Measurements from ENCODE around the gene SIN3B. TPM values are rescaled to one million over a fixed set of nuclear protein-coding genes. Genes with fewer than 3 reads are reported as not detected.

SIN3B gene
- total RNA-seq, 1 experiment from 2014 or later = 18.8 TPM

DNA sequence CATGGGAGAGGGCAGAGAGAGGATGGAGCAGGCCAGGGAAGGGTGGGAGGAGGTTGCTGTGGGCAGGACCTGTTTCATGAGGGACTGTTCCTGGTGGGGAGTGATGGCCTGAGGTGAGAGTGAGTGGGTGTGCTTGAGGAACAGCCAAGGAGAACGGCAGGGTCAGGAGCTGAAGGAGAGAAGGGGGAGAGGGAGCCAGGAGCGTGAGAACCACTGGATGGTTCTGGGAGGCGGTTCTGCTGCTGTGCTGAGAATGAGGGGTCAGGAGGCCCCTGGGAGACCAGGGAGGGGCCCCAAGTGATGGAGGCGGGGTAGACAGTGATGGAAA lies 7.8 kb downstream of the SIN3B start:
- no peaks in the 10 kb centered on the region for H3K27me3 ChIP-seq (replicated peaks)
- DNase-seq (ENCODE audit: low read depth in 1 of 2, low spot score in 2 of 2) = no peak
- H3K36me3 ChIP-seq = peaks cover 86% of the 10 kb centered on the region
- H3K9me3 ChIP-seq (replicated peaks) = no peaks in the 10 kb centered on the region
- peaks cover 18% of the 10 kb centered on the region for H3K4me1 ChIP-seq (replicated peaks)
- H3K27ac ChIP-seq = no peak overlapping the region
- H3K4me3 ChIP-seq = no peak overlapping the region

- Histone ChIP-seq H3K4me3 (no peak overlapping the region), H3K9me3 (replicated peaks) (no peaks in the 10 kb centered on the region), H3K36me3 (peaks cover 97% of the 10 kb centered on the region), H3K27ac (no peak overlapping the region), H3K27me3 (replicated peaks) (no peaks in the 10 kb centered on the region), H3K4me1 (replicated peaks) (peaks cover 10% of the 10 kb centered on the region)
- no peak for DNase-seq (ENCODE audit: low read depth in 1 of 2, low spot score in 2 of 2)
Measured at GRCh38 chr19:16841391-16841926, 12.3 kb downstream of the SIN3B start.

- Histone ChIP-seq H3K4me3 (no peak overlapping the region), H3K4me1 (replicated peaks) (peaks cover 27% of the 10 kb centered on the region), H3K9me3 (replicated peaks) (no peaks in the 10 kb centered on the region), H3K27me3 (replicated peaks) (no peaks in the 10 kb centered on the region), H3K36me3 (peaks cover 96% of the 10 kb centered on the region), H3K27ac (no peak overlapping the region)
- no peak for DNase-seq (ENCODE audit: low read depth in 1 of 2, low spot score in 2 of 2)
Measured at GRCh38 chr19:16846901-16847300, 17.7 kb downstream of the SIN3B start.

GRCh38 chr19:16847430-16847829 lies 18.2 kb downstream of the SIN3B start:
- H3K36me3 ChIP-seq = peaks cover 96% of the 10 kb centered on the region
- H3K27ac ChIP-seq = no peak overlapping the region
- no peaks in the 10 kb centered on the region for H3K27me3 ChIP-seq (replicated peaks)
- no peak overlapping the region for H3K4me3 ChIP-seq
- peaks cover 27% of the 10 kb centered on the region for H3K4me1 ChIP-seq (replicated peaks)
- H3K9me3 ChIP-seq (replicated peaks) = no peaks in the 10 kb centered on the region
- no peak for DNase-seq (ENCODE audit: low read depth in 1 of 2, low spot score in 2 of 2)

DNA sequence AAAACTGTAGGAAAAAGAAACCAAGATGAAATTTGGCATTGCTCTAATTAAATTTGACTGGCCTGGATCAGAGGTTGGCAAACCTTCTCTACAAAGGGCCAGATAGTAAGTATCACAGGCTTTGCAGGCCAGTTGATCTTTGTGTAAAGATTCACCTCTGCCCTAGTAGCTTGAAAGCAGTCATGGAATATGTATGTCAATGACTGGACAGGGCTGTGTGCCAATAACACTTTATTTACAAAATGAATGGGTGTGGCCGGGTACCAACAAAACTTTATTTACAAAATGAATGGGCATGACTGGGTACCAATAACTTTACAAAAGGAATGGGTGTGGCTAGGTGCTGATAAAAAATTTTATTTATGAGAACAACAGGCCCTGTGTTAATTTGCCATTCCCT lies 20.0 kb downstream of the SIN3B start:
- peak overlapping the region; percentile 3; the same call in 1 of the 2 replicates for H3K27ac ChIP-seq
- H3K9me3 ChIP-seq (replicated peaks) = no peaks in the 10 kb centered on the region
- DNase-seq (ENCODE audit: low read depth in 1 of 2, low spot score in 2 of 2) = peak in 1 of 2 experiments; percentile 15
- H3K4me1 ChIP-seq (replicated peaks) = peaks cover 27% of the 10 kb centered on the region
- H3K36me3 ChIP-seq = peaks cover 96% of the 10 kb centered on the region
- no peaks in the 10 kb centered on the region for H3K27me3 ChIP-seq (replicated peaks)
- H3K4me3 ChIP-seq = no peak overlapping the region

GRCh38 chr19:16850133-16850532 lies 20.9 kb downstream of the SIN3B start:
- H3K9me3 ChIP-seq (replicated peaks) = no peaks in the 10 kb centered on the region
- H3K4me1 ChIP-seq (replicated peaks) = peaks cover 27% of the 10 kb centered on the region
- H3K27ac ChIP-seq = peak overlapping the region; percentile 26
- no peak overlapping the region for H3K4me3 ChIP-seq
- H3K36me3 ChIP-seq = peaks cover 95% of the 10 kb centered on the region
- H3K27me3 ChIP-seq (replicated peaks) = no peaks in the 10 kb centered on the region
- peak in 1 of 2 experiments; percentile 13 for DNase-seq (ENCODE audit: low read depth in 1 of 2, low spot score in 2 of 2)

GRCh38 chr19:16851031-16851712 lies 22.0 kb downstream of the SIN3B start:
- Histone ChIP-seq H3K4me3 (no peak overlapping the region), H3K27me3 (replicated peaks) (no peaks in the 10 kb centered on the region), H3K27ac (peak overlapping the region; percentile 26; the same call in 1 of the 2 replicates), H3K36me3 (peaks cover 93% of the 10 kb centered on the region), H3K4me1 (replicated peaks) (peaks cover 27% of the 10 kb centered on the region), H3K9me3 (replicated peaks) (no peaks in the 10 kb centered on the region)
- DNase-seq (ENCODE audit: low read depth in 1 of 2, low spot score in 2 of 2) = peak in 1 of 2 experiments; percentile 29

GRCh38 chr19:16853066-16853465 lies 23.9 kb downstream of the SIN3B start:
- peaks cover 27% of the 10 kb centered on the region for H3K4me1 ChIP-seq (replicated peaks)
- peaks cover 80% of the 10 kb centered on the region for H3K36me3 ChIP-seq
- no peaks in the 10 kb centered on the region for H3K27me3 ChIP-seq (replicated peaks)
- H3K4me3 ChIP-seq = no peak overlapping the region
- DNase-seq (ENCODE audit: low read depth in 1 of 2, low spot score in 2 of 2) = no peak
- H3K27ac ChIP-seq = no peak overlapping the region
- no peaks in the 10 kb centered on the region for H3K9me3 ChIP-seq (replicated peaks)

- Histone ChIP-seq H3K27ac (no peak overlapping the region), H3K4me3 (no peak overlapping the region), H3K36me3 (peaks cover 62% of the 10 kb centered on the region), H3K4me1 (replicated peaks) (peaks cover 2% of the 10 kb centered on the region), H3K27me3 (replicated peaks) (no peaks in the 10 kb centered on the region), H3K9me3 (replicated peaks) (no peaks in the 10 kb centered on the region)
- no peak for DNase-seq (ENCODE audit: low read depth in 1 of 2, low spot score in 2 of 2)
Measured at GRCh38 chr19:16856091-16856490, 26.9 kb downstream of the SIN3B start.

GRCh38 chr19:16859626-16860025 lies 30.4 kb downstream of the SIN3B start:
- H3K27ac ChIP-seq = no peak overlapping the region
- no peaks in the 10 kb centered on the region for H3K4me1 ChIP-seq (replicated peaks)
- H3K4me3 ChIP-seq = no peak overlapping the region
- H3K9me3 ChIP-seq (replicated peaks) = no peaks in the 10 kb centered on the region
- H3K36me3 ChIP-seq = peaks cover 56% of the 10 kb centered on the region
- no peaks in the 10 kb centered on the region for H3K27me3 ChIP-seq (replicated peaks)
- no peak for DNase-seq (ENCODE audit: low read depth in 1 of 2, low spot score in 2 of 2)

DNA sequence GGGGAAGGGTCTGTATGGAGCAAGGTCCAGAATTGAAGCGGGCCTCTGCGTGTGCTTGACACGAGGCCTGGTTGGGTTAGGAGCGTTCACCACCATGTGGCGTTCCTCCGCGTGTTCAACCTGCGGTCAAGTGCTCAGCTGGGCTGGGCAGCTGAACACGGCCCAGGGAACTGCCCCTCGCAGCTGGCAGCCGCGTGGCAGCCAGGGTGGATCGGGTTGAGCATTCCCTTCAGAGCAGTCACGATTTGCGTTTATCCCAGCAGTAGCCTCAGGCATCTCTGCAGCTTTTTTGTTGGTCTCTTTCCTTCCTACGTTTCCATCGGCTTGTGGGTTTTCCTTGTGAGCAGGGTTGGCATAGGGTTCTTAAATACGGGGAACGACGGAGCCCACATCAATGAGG lies 30.9 kb downstream of the SIN3B start:
- no peak for DNase-seq (ENCODE audit: low read depth in 1 of 2, low spot score in 2 of 2)
- no peak overlapping the region for H3K27ac ChIP-seq
- H3K4me1 ChIP-seq (replicated peaks) = no peaks in the 10 kb centered on the region
- H3K9me3 ChIP-seq (replicated peaks) = no peaks in the 10 kb centered on the region
- no peak overlapping the region for H3K4me3 ChIP-seq
- H3K36me3 ChIP-seq = peaks cover 57% of the 10 kb centered on the region
- no peaks in the 10 kb centered on the region for H3K27me3 ChIP-seq (replicated peaks)

- H3K27ac ChIP-seq = no peak overlapping the region
- no peaks in the 10 kb centered on the region for H3K4me1 ChIP-seq (replicated peaks)
- H3K36me3 ChIP-seq = peaks cover 57% of the 10 kb centered on the region
- H3K27me3 ChIP-seq (replicated peaks) = no peaks in the 10 kb centered on the region
- H3K9me3 ChIP-seq (replicated peaks) = no peaks in the 10 kb centered on the region
- H3K4me3 ChIP-seq = no peak overlapping the region
- DNase-seq (ENCODE audit: low read depth in 1 of 2, low spot score in 2 of 2) = no peak
Measured at GRCh38 chr19:16861011-16861410, 31.8 kb downstream of the SIN3B start.

GRCh38 chr19:16861834-16862233 lies 32.6 kb downstream of the SIN3B start:
- no peaks in the 10 kb centered on the region for H3K4me1 ChIP-seq (replicated peaks)
- no peaks in the 10 kb centered on the region for H3K9me3 ChIP-seq (replicated peaks)
- no peak overlapping the region for H3K4me3 ChIP-seq
- DNase-seq (ENCODE audit: low read depth in 1 of 2, low spot score in 2 of 2) = no peak
- H3K36me3 ChIP-seq = peaks cover 60% of the 10 kb centered on the region
- H3K27ac ChIP-seq = no peak overlapping the region
- no peaks in the 10 kb centered on the region for H3K27me3 ChIP-seq (replicated peaks)

- Histone ChIP-seq H3K9me3 (replicated peaks) (no peaks in the 10 kb centered on the region), H3K36me3 (peaks cover 69% of the 10 kb centered on the region), H3K4me1 (replicated peaks) (no peaks in the 10 kb centered on the region), H3K27ac (no peak overlapping the region), H3K4me3 (no peak overlapping the region), H3K27me3 (replicated peaks) (no peaks in the 10 kb centered on the region)
- no peak for DNase-seq (ENCODE audit: low read depth in 1 of 2, low spot score in 2 of 2)
Measured at GRCh38 chr19:16862826-16863415, 33.7 kb downstream of the SIN3B start.
